ENCODE data around the gene HACD3. TPM values are rescaled to one million over a fixed set of nuclear protein-coding genes. Genes with fewer than 3 reads are reported as not detected.
"Not testable (repeated sequence)": the region's sequence is repeated elsewhere in the genome, so short reads cannot be mapped to it uniquely, and the experiment has no call there.

The HACD3 gene
- total RNA-seq, 1 donor from 2014 or later: 113 TPM

- peaks cover 23% of the 10 kb centered on the region for H3K4me1 Mint-ChIP-seq
- H3K36me3 Mint-ChIP-seq: peaks cover 3% of the 10 kb centered on the region
- DNase-seq (ENCODE audit: low spot score in 2 of 2, unreplicated experiment in 2 of 2): no peak
- H3K4me3 Mint-ChIP-seq: no peak overlapping the region
- H3K27ac Mint-ChIP-seq: no peak overlapping the region
- TF ChIP-seq CTCF (IDR thresholded peaks at IDR 0.05; ENCODE audit: unreplicated experiment): no peak
- peaks cover 9% of the 10 kb centered on the region for H3K9me3 Mint-ChIP-seq
- H3K27me3 Mint-ChIP-seq (ENCODE audit: low read depth): no peaks in the 10 kb centered on the region
These were observed 82.9 kb downstream of the HACD3 start for GRCh38 chr15:65612949-65613744.

DNA sequence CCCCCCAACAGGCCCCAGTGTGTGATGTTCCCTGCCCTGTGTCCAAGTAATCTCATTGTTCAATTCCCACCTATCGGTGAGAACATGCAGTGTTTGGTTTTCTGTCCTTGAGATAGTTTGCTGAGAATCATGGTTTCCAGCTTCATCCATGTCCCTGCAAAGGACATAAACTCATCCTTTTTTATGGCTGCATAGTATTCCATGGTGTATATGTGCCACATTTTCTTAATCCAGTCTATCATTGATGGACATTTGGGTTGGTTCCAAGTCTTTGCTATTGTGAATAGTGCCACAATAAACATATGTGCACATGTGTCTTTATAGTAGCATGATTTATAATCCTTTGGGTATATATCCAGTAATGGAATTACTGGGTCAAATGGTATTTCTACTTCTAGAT lies 85.6 kb downstream of the HACD3 start:
- not testable (repeated sequence) for H3K27ac Mint-ChIP-seq; H3K4me3 Mint-ChIP-seq; H3K27me3 Mint-ChIP-seq (ENCODE audit: low read depth); DNase-seq (ENCODE audit: low spot score in 2 of 2, unreplicated experiment in 2 of 2); H3K36me3 Mint-ChIP-seq; H3K4me1 Mint-ChIP-seq; H3K9me3 Mint-ChIP-seq

- H3K9me3 Mint-ChIP-seq: peaks cover 9% of the 10 kb centered on the region
- no peak overlapping the region for H3K4me3 Mint-ChIP-seq
- H3K27ac Mint-ChIP-seq: no peak overlapping the region
- no peaks in the 10 kb centered on the region for H3K27me3 Mint-ChIP-seq (ENCODE audit: low read depth)
- no peaks in the 10 kb centered on the region for H3K4me1 Mint-ChIP-seq
- TF ChIP-seq CTCF (IDR thresholded peaks at IDR 0.05; ENCODE audit: unreplicated experiment): no peak
- DNase-seq (ENCODE audit: low spot score in 2 of 2, unreplicated experiment in 2 of 2): no peak
- H3K36me3 Mint-ChIP-seq: peaks cover 3% of the 10 kb centered on the region
These were observed 88.4 kb downstream of the HACD3 start for GRCh38 chr15:65618560-65619109.

- Mint-ChIP-seq H3K4me1 (no peaks in the 10 kb centered on the region), H3K27me3 (ENCODE audit: low read depth) (no peaks in the 10 kb centered on the region)
- no peak for DNase-seq (ENCODE audit: low spot score in 2 of 2, unreplicated experiment in 2 of 2)
These were observed 89.5 kb downstream of the HACD3 start for GRCh38 chr15:65619626-65620290.

GRCh38 chr15:65620833-65621232 lies 90.6 kb downstream of the HACD3 start:
- peaks cover 9% of the 10 kb centered on the region for H3K9me3 Mint-ChIP-seq

More at GRCh38 chr15:65619626-65620290, 89.5 kb downstream of the HACD3 start:
- H3K36me3 Mint-ChIP-seq: peaks cover 9% of the 10 kb centered on the region
- no peak for TF ChIP-seq CTCF (IDR thresholded peaks at IDR 0.05; ENCODE audit: unreplicated experiment)
- H3K27ac Mint-ChIP-seq: no peak overlapping the region
- H3K9me3 Mint-ChIP-seq: peaks cover 9% of the 10 kb centered on the region
- H3K4me3 Mint-ChIP-seq: no peak overlapping the region

More at GRCh38 chr15:65620833-65621232, 90.6 kb downstream of the HACD3 start:
- Mint-ChIP-seq H3K27ac (no peak overlapping the region), H3K4me3 (no peak overlapping the region), H3K36me3 (peaks cover 17% of the 10 kb centered on the region), H3K27me3 (ENCODE audit: low read depth) (no peaks in the 10 kb centered on the region), H3K4me1 (no peaks in the 10 kb centered on the region)
- TF ChIP-seq CTCF (IDR thresholded peaks at IDR 0.05; ENCODE audit: unreplicated experiment): no peak
- no peak for DNase-seq (ENCODE audit: low spot score in 2 of 2, unreplicated experiment in 2 of 2)
